B cell (primary cell): Measurements from ENCODE around the gene ZNF354C. TPM values are rescaled to one million over a fixed set of nuclear protein-coding genes. Genes with fewer than 3 reads are reported as not detected.

Experiments
- polyA plus RNA-seq: library from polyadenylated mRNA; depleted of rRNA; stranded (reverse); fragments of >200 nt; gene quantifications from 2 replicates; pipeline ENCODE4 v1.2.3, GENCODE V29; 2012
- total RNA-seq, 2 donors: library from RNA; stranded (reverse); fragments of 120-200 nt in 1 of 2; gene quantifications; 1 replicate in 1 of 2; 2 replicates in 1 of 2; pipeline versions ENCODE4 v1.2.3 to v1.2.4, GENCODE V29; 2013 to 2022

The ZNF354C gene
- total and polyA plus RNA-seq, 2 donors (not counting 1 experiment from before 2014, with no cell fraction given) = 2.2 to 9.5 TPM

Other genes with a start within 250 kb of the ZNF354C start
- gene ZNF354B, start 200.4 kb upstream of the ZNF354C start, total RNA-seq = 34.6 and 37.5 TPM in 2 replicates
- 17.1 and 19.5 TPM in 2 replicates for gene ZNF354B, start 200.4 kb upstream of the ZNF354C start, polyA plus RNA-seq
- gene ZFP2, start 164.5 kb upstream of the ZNF354C start, total RNA-seq = 1.8 and 2.2 TPM in 2 replicates
- 0.72 and 1.1 TPM in 2 replicates for gene ZFP2, start 164.5 kb upstream of the ZNF354C start, polyA plus RNA-seq
- 0.22 TPM in 1 of 2 replicates, not detected in the other for gene ZNF454, start 119.2 kb upstream of the ZNF354C start, total RNA-seq
- gene ZNF454, start 119.2 kb upstream of the ZNF354C start, polyA plus RNA-seq = not detected in 2 replicates
- gene GRM6, start 65.1 kb upstream of the ZNF354C start, total RNA-seq = not detected in 2 replicates
- not detected in 2 replicates for gene GRM6, start 65.1 kb upstream of the ZNF354C start, polyA plus RNA-seq
- 13.2 and 14.7 TPM in 2 replicates for gene ZNF879, start 36.6 kb upstream of the ZNF354C start, total RNA-seq
- gene ZNF879, start 36.6 kb upstream of the ZNF354C start, polyA plus RNA-seq = 1.9 and 2.4 TPM in 2 replicates